Forelimb muscle (tissue), 1 donor: ENCODE data around the gene TBL3. TPM values are rescaled to one million over a fixed set of nuclear protein-coding genes. Genes with fewer than 3 reads are reported as not detected.
"Not testable (repeated sequence)": the region's sequence is repeated elsewhere in the genome, so short reads cannot be mapped to it uniquely, and the experiment has no call there.

Experiments
- DNase-seq: peaks from one replicate; pipeline ENCODE4 v3.0.0-alpha.2; 2013; ENCODE audit warnings: low read depth
- polyA plus RNA-seq: library from polyadenylated mRNA; unstranded; fragments of 120-200 nt; gene quantifications from one replicate; pipeline ENCODE4 v1.2.1, GENCODE V29; 2013; ENCODE audit not compliant: insufficient read length

TBL3 gene
- polyA plus RNA-seq, 1 donor, result 28.4 TPM

- DNase-seq, result peak; percentile 89
These were observed 28.8 kb upstream of the TBL3 start, which contains the start of gene MSRB1 for GRCh38 chr16:1942810-1943726. Gene MSRB1, minus strand, starts transcription at chr16:1943199. Its CDS starts 43 bp downstream, at chr16:1943156.

GRCh38 chr16:1944612-1945199 lies 27.1 kb upstream of the TBL3 start:
- DNase-seq, result no peak

- DNase-seq, result no peak
These were observed 26.1 kb upstream of the TBL3 start for GRCh38 chr16:1945559-1946391.

- DNase-seq, result no peak
These were observed 25.1 kb upstream of the TBL3 start for GRCh38 chr16:1946495-1947368.

- no peak for DNase-seq
These were observed 24.5 kb upstream of the TBL3 start for GRCh38 chr16:1947369-1947670.

GRCh38 chr16:1949507-1949906 lies 22.3 kb upstream of the TBL3 start:
- DNase-seq, result no peak

- no peak for DNase-seq
These were observed 21.8 kb upstream of the TBL3 start for GRCh38 chr16:1950047-1950446.

- DNase-seq, result no peak
These were observed 21.3 kb upstream of the TBL3 start for GRCh38 chr16:1950559-1950958.

- no peak for DNase-seq
These were observed 18.1 kb upstream of the TBL3 start for GRCh38 chr16:1953734-1954133.

GRCh38 chr16:1957434-1958142 lies 14.3 kb upstream of the TBL3 start:
- DNase-seq, result not testable (repeated sequence)

- DNase-seq, result not testable (repeated sequence)
These were observed 13.7 kb upstream of the TBL3 start for GRCh38 chr16:1958143-1958491.

GRCh38 chr16:1958715-1959268 lies 13.1 kb upstream of the TBL3 start:
- no peak for DNase-seq

GRCh38 chr16:1959269-1960039 lies 12.4 kb upstream of the TBL3 start, which contains the start of gene NDUFB10:
Gene NDUFB10, plus strand, starts transcription at chr16:1959538. Its CDS starts 87 bp downstream, at chr16:1959625.
- DNase-seq, result peak; percentile 84

GRCh38 chr16:1960665-1961630 lies 10.9 kb upstream of the TBL3 start:
- DNase-seq, result no peak

- no peak for DNase-seq
These were observed 10.2 kb upstream of the TBL3 start for GRCh38 chr16:1961651-1962067.

GRCh38 chr16:1962161-1963153 lies 9.4 kb upstream of the TBL3 start:
- DNase-seq, result not testable (repeated sequence)
